ENCODE data around the gene CD28.
A peak's percentile ranks its signal among the peaks of the same experiment; 100 is the strongest.
"Not testable (repeated sequence)": the region's sequence is repeated elsewhere in the genome, so short reads cannot be mapped to it uniquely, and the experiment has no call there.

CD28 gene

GRCh38 chr2:203750346-203751068, 44.1 kb downstream of the CD28 start:
- no peak for DNase-seq

- DNase-seq, result no peak
Measured at GRCh38 chr2:203751685-203752271, 45.3 kb downstream of the CD28 start.

- DNase-seq, result no peak
Measured at GRCh38 chr2:203756161-203756560, 49.7 kb downstream of the CD28 start.

GRCh38 chr2:203758841-203759689, 52.6 kb downstream of the CD28 start:
- DNase-seq, result no peak

- no peak for DNase-seq
Measured at GRCh38 chr2:203759690-203760365, 53.4 kb downstream of the CD28 start.

- no peak for DNase-seq
Measured at GRCh38 chr2:203761121-203761520, 54.7 kb downstream of the CD28 start.

- DNase-seq, result no peak
Measured at GRCh38 chr2:203763241-203763937, 57.0 kb downstream of the CD28 start.

- no peak for DNase-seq
Measured at GRCh38 chr2:203763938-203764664, 57.7 kb downstream of the CD28 start.

- DNase-seq, result no peak
Measured at GRCh38 chr2:203772456-203773165, 66.2 kb downstream of the CD28 start.

GRCh38 chr2:203774760-203775159, 68.3 kb downstream of the CD28 start:
- no peak for DNase-seq

GRCh38 chr2:203775684-203776083, 69.2 kb downstream of the CD28 start:
- DNase-seq, result no peak

GRCh38 chr2:203777030-203777429, 70.6 kb downstream of the CD28 start:
- no peak for DNase-seq

- not testable (repeated sequence) for DNase-seq
Measured at GRCh38 chr2:203779477-203780073, 73.1 kb downstream of the CD28 start.

- no peak for DNase-seq
Measured at GRCh38 chr2:203780231-203780630, 73.8 kb downstream of the CD28 start.

- DNase-seq, result no peak
Measured at GRCh38 chr2:203781151-203781550, 74.7 kb downstream of the CD28 start.

- peak; percentile 38 for DNase-seq
Measured at GRCh38 chr2:203782262-203782976, 76.0 kb downstream of the CD28 start.

- no peak for DNase-seq
Measured at GRCh38 chr2:203783496-203784203, 77.2 kb downstream of the CD28 start.

GRCh38 chr2:203784710-203785270, 78.4 kb downstream of the CD28 start:
- not testable (repeated sequence) for DNase-seq
